MM.1S (cell line): ENCODE measurements around the gene ZNF408.

Source experiments
- DNase-seq: peaks from one replicate; pipeline ENCODE4 v3.0.0-alpha.2; 2015
- H2AFZ ChIP-seq: fragments of 300-600 bp; sonication (generic); 2 replicates; pipeline ENCODE4 v1.6.0; 2016; ENCODE audit warnings: antibody characterized with exemption, low read length
- H3F3A ChIP-seq: fragments of 300-600 bp; sonication (generic); 2 replicates; pipeline ENCODE4 v1.6.1; 2016; ENCODE audit warnings: mild to moderate bottlenecking, antibody characterized with exemption, low read length, moderate library complexity, mixed read lengths; ENCODE audit not compliant: insufficient read depth
- H3K27ac ChIP-seq: fragments of 300-600 bp; sonication (generic); 2 replicates; pipeline ENCODE4 v1.5.1; 2016; ENCODE audit warnings: mild to moderate bottlenecking, low read length
- H3K27me3 ChIP-seq: fragments of 300-600 bp; sonication (generic); replicated peaks from 2 replicates; pipeline ENCODE4 v1.6.0; 2016; ENCODE audit warnings: low read length; ENCODE audit not compliant: insufficient read depth
- H3K36me3 ChIP-seq: fragments of 300-600 bp; sonication (generic); replicated peaks from 2 replicates; pipeline ENCODE4 v1.6.1; 2016; ENCODE audit warnings: mild to moderate bottlenecking, low read length, mixed read lengths; ENCODE audit not compliant: insufficient read depth
- H3K4me1 ChIP-seq: fragments of 300-600 bp; sonication (generic); 2 replicates; pipeline ENCODE4 v1.6.1; 2016; ENCODE audit warnings: low read length, mixed read lengths
- H3K4me2 ChIP-seq: fragments of 300-600 bp; sonication (generic); 2 replicates; pipeline ENCODE4 v1.6.0; 2016; ENCODE audit warnings: low read depth, low read length
- H3K4me3 ChIP-seq: fragments of 300-600 bp; sonication (generic); 2 replicates; pipeline ENCODE4 v1.5.1; 2016; ENCODE audit warnings: low read length, mixed read lengths
- H3K79me2 ChIP-seq: fragments of 300-600 bp; sonication (generic); 2 replicates; pipeline ENCODE4 v1.6.1; 2016; ENCODE audit warnings: mixed run types, low read length, mixed read lengths
- H3K9ac ChIP-seq: fragments of 300-600 bp; sonication (generic); 2 replicates; pipeline ENCODE4 v1.6.1; 2016; ENCODE audit warnings: low read length, mixed read lengths
- H3K9me2 ChIP-seq: fragments of 300-600 bp; sonication (generic); replicated peaks from 2 replicates; pipeline ENCODE4 v1.6.1; 2016; ENCODE audit warnings: mild to moderate bottlenecking, low read length, mixed read lengths; ENCODE audit not compliant: insufficient read depth
- H3K9me3 ChIP-seq: fragments of 300-600 bp; sonication (generic); replicated peaks from 2 replicates; pipeline ENCODE4 v1.6.1; 2016; ENCODE audit warnings: mild to moderate bottlenecking, low read length, mixed read lengths; ENCODE audit not compliant: insufficient read depth
- H4K20me1 ChIP-seq: fragments of 300-600 bp; sonication (generic); 2 replicates; pipeline ENCODE4 v1.6.1; 2016; ENCODE audit warnings: mild to moderate bottlenecking, low read length, moderate library complexity, mixed read lengths; ENCODE audit not compliant: insufficient read depth
- EZH2 ChIP-seq: fragments of 300-600 bp; sonication (generic); optimal IDR thresholded peaks from 2 replicates; pipeline ENCODE3; 2017; ENCODE audit warnings: low read depth, mild to moderate bottlenecking, antibody characterized with exemption, low read length, mixed read lengths
- EZH2phosphoT487 ChIP-seq: fragments of 300-600 bp; sonication (generic); IDR thresholded peaks from 2 replicates; pipeline ENCODE4 v1.6.1; 2018; ENCODE audit warnings: antibody characterized with exemption, low read length
- TF ChIP-seq, protein P1 (sequence below): fragments of 300-600 bp; sonication (generic); IDR thresholded peaks from 2 replicates; pipeline ENCODE4 v1.5.1; 2016; ENCODE audit warnings: antibody characterized with exemption, low read length, mixed read lengths

ZNF408 gene

DNA sequence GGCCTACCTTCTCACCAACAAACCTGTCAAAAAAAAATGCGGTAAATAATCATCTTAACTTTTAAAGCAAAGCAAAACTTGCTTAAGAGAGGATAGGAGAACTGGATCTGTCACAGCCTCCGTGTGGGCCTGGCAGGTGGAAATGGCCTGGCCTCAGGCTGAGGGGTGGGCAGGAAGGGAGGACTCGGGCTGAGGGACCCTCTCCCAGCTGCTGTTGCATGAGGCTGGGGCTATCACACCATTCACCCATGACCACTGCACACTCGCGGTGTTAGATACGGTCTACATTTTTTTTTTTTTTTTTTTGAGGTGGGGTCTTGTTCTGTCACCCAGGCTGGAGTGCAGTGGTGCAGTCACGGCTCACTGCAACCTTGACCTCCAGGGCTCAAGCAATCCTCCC is 24.9 kb upstream of the ZNF408 start:
- TF ChIP-seq EZH2phosphoT487 (no peak), EZH2 (no peak)
- TF ChIP-seq, protein P1, sequence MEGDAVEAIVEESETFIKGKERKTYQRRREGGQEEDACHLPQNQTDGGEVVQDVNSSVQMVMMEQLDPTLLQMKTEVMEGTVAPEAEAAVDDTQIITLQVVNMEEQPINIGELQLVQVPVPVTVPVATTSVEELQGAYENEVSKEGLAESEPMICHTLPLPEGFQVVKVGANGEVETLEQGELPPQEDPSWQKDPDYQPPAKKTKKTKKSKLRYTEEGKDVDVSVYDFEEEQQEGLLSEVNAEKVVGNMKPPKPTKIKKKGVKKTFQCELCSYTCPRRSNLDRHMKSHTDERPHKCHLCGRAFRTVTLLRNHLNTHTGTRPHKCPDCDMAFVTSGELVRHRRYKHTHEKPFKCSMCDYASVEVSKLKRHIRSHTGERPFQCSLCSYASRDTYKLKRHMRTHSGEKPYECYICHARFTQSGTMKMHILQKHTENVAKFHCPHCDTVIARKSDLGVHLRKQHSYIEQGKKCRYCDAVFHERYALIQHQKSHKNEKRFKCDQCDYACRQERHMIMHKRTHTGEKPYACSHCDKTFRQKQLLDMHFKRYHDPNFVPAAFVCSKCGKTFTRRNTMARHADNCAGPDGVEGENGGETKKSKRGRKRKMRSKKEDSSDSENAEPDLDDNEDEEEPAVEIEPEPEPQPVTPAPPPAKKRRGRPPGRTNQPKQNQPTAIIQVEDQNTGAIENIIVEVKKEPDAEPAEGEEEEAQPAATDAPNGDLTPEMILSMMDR: no peak
- H3K27ac ChIP-seq: no peak overlapping the region
- no peaks in the 10 kb centered on the region for H4K20me1 ChIP-seq
- no peak for DNase-seq
- no peaks in the 10 kb centered on the region for H3K79me2 ChIP-seq
- no peaks in the 10 kb centered on the region for H3K9me3 ChIP-seq
- no peaks in the 10 kb centered on the region for H3K9me2 ChIP-seq
- H3K4me3 ChIP-seq: no peak overlapping the region
- H3F3A ChIP-seq: peaks cover 9% of the 10 kb centered on the region
- peaks cover 12% of the 10 kb centered on the region for H3K4me1 ChIP-seq
- H3K36me3 ChIP-seq: no peaks in the 10 kb centered on the region
- no peaks in the 10 kb centered on the region for H3K27me3 ChIP-seq
- H2AFZ ChIP-seq: no peak overlapping the region
- H3K9ac ChIP-seq: no peak overlapping the region
- no peak overlapping the region for H3K4me2 ChIP-seq

DNA sequence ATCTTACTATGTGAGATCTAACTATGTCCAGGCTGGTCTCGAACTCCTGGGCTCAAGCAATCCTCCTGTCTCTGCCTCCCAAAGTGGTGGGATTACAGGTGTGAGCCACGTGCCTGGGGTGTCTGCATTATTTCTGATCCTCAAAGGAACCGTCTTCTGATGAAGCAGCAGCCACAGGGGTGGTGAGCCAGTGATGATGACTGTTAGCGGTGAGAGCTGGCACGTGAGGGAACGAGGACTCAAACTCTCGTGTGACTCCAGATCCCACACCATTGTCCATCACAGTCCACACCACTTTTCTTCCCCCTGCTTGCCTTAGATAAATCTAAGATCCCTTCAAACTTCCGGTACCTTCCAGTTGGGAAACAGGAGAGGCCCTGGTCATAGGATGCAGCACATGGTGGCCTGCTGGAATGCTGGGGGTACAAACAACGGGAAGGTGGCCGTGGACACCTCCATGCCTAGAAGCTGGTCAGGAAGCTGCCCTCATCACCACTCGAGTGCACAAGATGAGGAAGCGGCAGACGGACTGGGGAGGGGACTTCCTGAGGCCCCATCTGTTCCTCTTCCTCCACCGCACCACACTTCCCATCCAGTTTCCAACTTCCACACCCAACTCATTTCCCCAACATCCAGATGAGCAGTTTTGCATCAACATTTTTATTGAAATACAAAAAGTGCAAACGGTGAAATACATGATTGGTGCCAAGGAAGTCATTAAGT is 24.2 kb upstream of the ZNF408 start:
- H3K27ac ChIP-seq: no peak overlapping the region
- peaks cover 2% of the 10 kb centered on the region for H3F3A ChIP-seq
- no peaks in the 10 kb centered on the region for H3K9me3 ChIP-seq
- no peaks in the 10 kb centered on the region for H4K20me1 ChIP-seq
- no peak overlapping the region for H3K4me3 ChIP-seq
- H3K36me3 ChIP-seq: no peaks in the 10 kb centered on the region
- H3K9me2 ChIP-seq: no peaks in the 10 kb centered on the region
- no peak overlapping the region for H3K9ac ChIP-seq
- DNase-seq: no peak
- no peak overlapping the region for H2AFZ ChIP-seq
- no peak for TF ChIP-seq EZH2phosphoT487
- no peaks in the 10 kb centered on the region for H3K79me2 ChIP-seq
- H3K4me1 ChIP-seq: peaks cover 5% of the 10 kb centered on the region
- H3K4me2 ChIP-seq: no peak overlapping the region
- no peaks in the 10 kb centered on the region for H3K27me3 ChIP-seq

DNA sequence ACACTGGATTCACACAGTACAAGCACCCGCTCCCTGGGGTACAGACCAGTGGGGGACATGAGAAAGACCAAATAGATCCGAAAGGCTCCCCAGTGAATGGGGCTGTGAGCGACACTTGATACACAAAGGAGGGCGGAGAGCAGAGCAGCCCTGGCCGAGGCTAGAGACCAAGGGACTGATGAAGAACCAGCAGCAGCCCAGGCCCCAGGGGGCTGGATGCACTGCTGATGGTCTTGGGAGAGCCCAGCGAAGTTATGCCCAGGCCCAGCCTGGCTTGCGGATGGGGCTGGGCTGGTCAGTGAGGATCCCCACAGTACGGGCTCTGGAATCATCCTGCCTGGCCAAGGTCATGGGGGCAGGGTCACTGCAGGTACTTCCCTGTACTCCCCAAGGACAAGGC is 23.7 kb upstream of the ZNF408 start:
- Histone ChIP-seq H3K36me3 (no peaks in the 10 kb centered on the region), H3K4me2 (no peak overlapping the region), H3F3A (no peaks in the 10 kb centered on the region; the same call in 1 of the 2 replicates), H3K79me2 (no peaks in the 10 kb centered on the region), H3K4me1 (no peaks in the 10 kb centered on the region), H3K9me3 (no peaks in the 10 kb centered on the region), H4K20me1 (no peaks in the 10 kb centered on the region), H3K9ac (no peak overlapping the region), H3K9me2 (no peaks in the 10 kb centered on the region), H3K27me3 (no peaks in the 10 kb centered on the region), H3K27ac (no peak overlapping the region), H2AFZ (no peak overlapping the region), H3K4me3 (no peak overlapping the region)
- TF ChIP-seq, protein P1: no peak
- TF ChIP-seq EZH2phosphoT487: no peak
- TF ChIP-seq EZH2: no peak
- no peak for DNase-seq
